ENCODE measurements around the gene CRB1.

DNA sequence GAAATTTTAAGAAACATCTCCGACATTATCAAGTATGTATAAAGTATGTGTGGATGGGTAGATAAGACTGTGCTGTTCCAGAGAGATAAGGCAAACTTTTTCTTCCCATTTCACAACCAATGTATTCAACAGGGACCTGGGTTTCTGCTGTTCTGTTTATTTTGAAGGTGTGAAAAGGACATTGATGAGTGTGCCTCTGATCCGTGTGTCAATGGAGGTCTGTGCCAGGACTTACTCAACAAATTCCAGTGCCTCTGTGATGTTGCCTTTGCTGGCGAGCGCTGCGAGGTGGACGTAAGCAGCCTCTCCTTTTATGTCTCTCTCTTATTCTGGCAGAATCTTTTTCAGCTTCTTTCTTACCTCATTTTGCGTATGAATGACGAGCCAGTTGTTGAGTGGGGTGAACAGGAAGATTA lies 174.0 kb downstream of the CRB1 start:
- TF ChIP-seq, protein P1, sequence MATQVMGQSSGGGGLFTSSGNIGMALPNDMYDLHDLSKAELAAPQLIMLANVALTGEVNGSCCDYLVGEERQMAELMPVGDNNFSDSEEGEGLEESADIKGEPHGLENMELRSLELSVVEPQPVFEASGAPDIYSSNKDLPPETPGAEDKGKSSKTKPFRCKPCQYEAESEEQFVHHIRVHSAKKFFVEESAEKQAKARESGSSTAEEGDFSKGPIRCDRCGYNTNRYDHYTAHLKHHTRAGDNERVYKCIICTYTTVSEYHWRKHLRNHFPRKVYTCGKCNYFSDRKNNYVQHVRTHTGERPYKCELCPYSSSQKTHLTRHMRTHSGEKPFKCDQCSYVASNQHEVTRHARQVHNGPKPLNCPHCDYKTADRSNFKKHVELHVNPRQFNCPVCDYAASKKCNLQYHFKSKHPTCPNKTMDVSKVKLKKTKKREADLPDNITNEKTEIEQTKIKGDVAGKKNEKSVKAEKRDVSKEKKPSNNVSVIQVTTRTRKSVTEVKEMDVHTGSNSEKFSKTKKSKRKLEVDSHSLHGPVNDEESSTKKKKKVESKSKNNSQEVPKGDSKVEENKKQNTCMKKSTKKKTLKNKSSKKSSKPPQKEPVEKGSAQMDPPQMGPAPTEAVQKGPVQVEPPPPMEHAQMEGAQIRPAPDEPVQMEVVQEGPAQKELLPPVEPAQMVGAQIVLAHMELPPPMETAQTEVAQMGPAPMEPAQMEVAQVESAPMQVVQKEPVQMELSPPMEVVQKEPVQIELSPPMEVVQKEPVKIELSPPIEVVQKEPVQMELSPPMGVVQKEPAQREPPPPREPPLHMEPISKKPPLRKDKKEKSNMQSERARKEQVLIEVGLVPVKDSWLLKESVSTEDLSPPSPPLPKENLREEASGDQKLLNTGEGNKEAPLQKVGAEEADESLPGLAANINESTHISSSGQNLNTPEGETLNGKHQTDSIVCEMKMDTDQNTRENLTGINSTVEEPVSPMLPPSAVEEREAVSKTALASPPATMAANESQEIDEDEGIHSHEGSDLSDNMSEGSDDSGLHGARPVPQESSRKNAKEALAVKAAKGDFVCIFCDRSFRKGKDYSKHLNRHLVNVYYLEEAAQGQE (IDR thresholded peaks at IDR 0.05; ENCODE audit: borderline replicate concordance): no peak
- TF ChIP-seq, protein P2, sequence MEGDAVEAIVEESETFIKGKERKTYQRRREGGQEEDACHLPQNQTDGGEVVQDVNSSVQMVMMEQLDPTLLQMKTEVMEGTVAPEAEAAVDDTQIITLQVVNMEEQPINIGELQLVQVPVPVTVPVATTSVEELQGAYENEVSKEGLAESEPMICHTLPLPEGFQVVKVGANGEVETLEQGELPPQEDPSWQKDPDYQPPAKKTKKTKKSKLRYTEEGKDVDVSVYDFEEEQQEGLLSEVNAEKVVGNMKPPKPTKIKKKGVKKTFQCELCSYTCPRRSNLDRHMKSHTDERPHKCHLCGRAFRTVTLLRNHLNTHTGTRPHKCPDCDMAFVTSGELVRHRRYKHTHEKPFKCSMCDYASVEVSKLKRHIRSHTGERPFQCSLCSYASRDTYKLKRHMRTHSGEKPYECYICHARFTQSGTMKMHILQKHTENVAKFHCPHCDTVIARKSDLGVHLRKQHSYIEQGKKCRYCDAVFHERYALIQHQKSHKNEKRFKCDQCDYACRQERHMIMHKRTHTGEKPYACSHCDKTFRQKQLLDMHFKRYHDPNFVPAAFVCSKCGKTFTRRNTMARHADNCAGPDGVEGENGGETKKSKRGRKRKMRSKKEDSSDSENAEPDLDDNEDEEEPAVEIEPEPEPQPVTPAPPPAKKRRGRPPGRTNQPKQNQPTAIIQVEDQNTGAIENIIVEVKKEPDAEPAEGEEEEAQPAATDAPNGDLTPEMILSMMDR (IDR thresholded peaks at IDR 0.05; ENCODE audit: poor library complexity, severe bottlenecking): no peak
- TF ChIP-seq EZH2 (IDR thresholded peaks at IDR 0.05; ENCODE audit: borderline replicate concordance, insufficient read depth, low read length, poor library complexity, severe bottlenecking): no peak
- no peak for TF ChIP-seq POLR2AphosphoS5 (IDR thresholded peaks at IDR 0.05)
- no peak for TF ChIP-seq TAF1 (IDR thresholded peaks at IDR 0.05; ENCODE audit: low read depth)

All from neural cell (in vitro differentiated cells).